OCI-LY7 (cell line): ENCODE data around the gene DNASE2. TPM values are rescaled to one million over a fixed set of nuclear protein-coding genes. Genes with fewer than 3 reads are reported as not detected.

Experiments used
- BruUV-seq: library from RNA; stranded (reverse); fragments of 400-500 nt; replicated peaks from 2 replicates; lab custom pipeline; 2021; lab: Mats Ljungman, UMichigan
- CTCF ChIA-PET: fragments of 300-600 bp; sonication (Branson Sonifier 250); formaldehyde crosslinking; loops from one replicate; lab custom pipeline; 2022; ENCODE audit warnings: antibody characterized with exemption; ENCODE audit not compliant: unreplicated experiment; lab: Charles Lee
- POLR2A ChIA-PET: fragments of 300-600 bp; sonication (Branson Sonifier 250); formaldehyde crosslinking; loops from one replicate; lab custom pipeline; 2022; ENCODE audit warnings: antibody characterized with exemption; lab: Charles Lee
- DNase-seq: peaks from one replicate; pipeline ENCODE4 v3.0.0-alpha.2; 2015; ENCODE audit warnings: low spot score
- H2AFZ ChIP-seq: fragments of 200-600 bp; sonication (generic), shearing (Covaris generic); 2 replicates; pipeline ENCODE4 v1.6.1; 2014; ENCODE audit warnings: mild to moderate bottlenecking, antibody characterized with exemption, low read length, moderate library complexity
- H3K27ac ChIP-seq: fragments of 200-600 bp; sonication (generic); 2 replicates; pipeline ENCODE4 v1.5.1; 2014; ENCODE audit warnings: mixed run types, low read depth, mild to moderate bottlenecking, moderate library complexity, low read length, inconsistent platforms; ENCODE audit not compliant: poor library complexity, severe bottlenecking
- H3K36me3 ChIP-seq: fragments of 200-600 bp; sonication (generic); 2 replicates; pipeline ENCODE4 v1.6.1; 2014; ENCODE audit warnings: mild to moderate bottlenecking, antibody characterized with exemption, low read length, moderate library complexity, mixed read lengths; ENCODE audit not compliant: insufficient read depth
- H3K4me1 ChIP-seq: fragments of 200-600 bp; sonication (generic); 2 replicates; pipeline ENCODE4 v1.5.1; 2014; ENCODE audit warnings: mild to moderate bottlenecking, low read length; ENCODE audit not compliant: insufficient read depth, poor library complexity, severe bottlenecking
- H3K4me2 ChIP-seq: fragments of 200-600 bp; sonication (generic); 2 replicates; pipeline ENCODE4 v1.6.1; 2014; ENCODE audit warnings: mild to moderate bottlenecking, low read length
- H3K4me3 ChIP-seq: fragments of 200-600 bp; sonication (generic); 2 replicates; pipeline ENCODE4 v1.5.1; 2014; ENCODE audit warnings: mild to moderate bottlenecking, low read depth, low read length; ENCODE audit not compliant: poor library complexity, severe bottlenecking
- H3K79me2 ChIP-seq: fragments of 200-600 bp; sonication (generic); 2 replicates; pipeline ENCODE4 v1.6.1; 2016; ENCODE audit warnings: low read depth, mild to moderate bottlenecking, low read length, moderate library complexity, mixed read lengths; ENCODE audit not compliant: insufficient read depth
- H3K9me2 ChIP-seq: fragments of 200-600 bp; sonication (generic); 2 replicates; pipeline ENCODE4 v1.6.1; 2016; ENCODE audit warnings: mild to moderate bottlenecking, low read length, mixed read lengths; ENCODE audit not compliant: insufficient read depth
- H3K9me3 ChIP-seq: fragments of 200-600 bp; sonication (generic); 2 replicates; pipeline ENCODE4 v1.6.1; 2014; ENCODE audit warnings: mild to moderate bottlenecking, mixed run types, low read length, mixed read lengths
- H4K20me1 ChIP-seq: fragments of 200-600 bp; sonication (generic); 2 replicates; pipeline ENCODE4 v1.6.1; 2014; ENCODE audit warnings: mild to moderate bottlenecking, antibody characterized with exemption, low read length, moderate library complexity, mixed read lengths; ENCODE audit not compliant: insufficient read depth
- EZH2phosphoT487 ChIP-seq: fragments of 200-600 bp; sonication (generic); IDR thresholded peaks from 2 replicates; pipeline ENCODE4 v1.6.1; 2018; ENCODE audit warnings: low read depth, borderline replicate concordance, mild to moderate bottlenecking, mixed run types, antibody characterized with exemption, low read length, moderate library complexity, mixed read lengths
- intact Hi-C: fragments of 100-400 bp; cut with micrococcal nuclease; formaldehyde crosslinking; loops from one replicate; pipeline ENCODE4 v1.10.0; 2022; ENCODE audit not compliant: unreplicated experiment
- total RNA-seq, 2 experiments: library from RNA; depleted of rRNA in 1 of 2; stranded (reverse); fragments of >200 nt in 1 of 2; shearing (Covaris generic) in 1 of 2; gene quantifications; 2 replicates each; pipeline ENCODE4 v1.2.3, GENCODE V29; 2014 to 2022
- TF ChIP-seq, protein P1 (sequence below): fragments of 200-600 bp; sonication (generic); conservative IDR thresholded peaks from 2 replicates; pipeline ENCODE4 v1.5.1; 2014; ENCODE audit warnings: mild to moderate bottlenecking, antibody characterized with exemption, low read length, moderate library complexity, mixed read lengths

DNASE2 gene
- total RNA-seq, 2 experiments from 2014 or later = 32.4 to 33.7 TPM

DNA sequence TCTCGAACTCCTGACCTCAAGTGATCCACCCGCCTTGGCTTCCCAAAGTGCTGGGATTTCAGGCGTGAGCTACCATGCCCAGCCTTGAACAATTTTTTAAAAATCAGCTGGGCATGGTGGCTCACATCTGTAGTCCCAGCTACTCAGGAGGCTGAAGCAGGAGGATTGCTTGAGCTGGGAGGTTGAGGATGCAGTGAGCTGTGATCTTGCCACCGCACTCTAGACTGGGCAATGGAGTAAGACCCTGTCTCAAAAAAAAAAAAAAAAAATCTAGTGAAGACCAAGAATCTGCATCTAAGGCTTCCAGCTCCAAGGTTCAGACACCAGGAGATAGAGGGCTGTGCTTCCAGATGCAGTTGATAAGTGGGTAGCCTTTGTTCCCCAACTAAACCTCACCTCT is 17.1 kb downstream of the DNASE2 start:
- no peaks in the 10 kb centered on the region for H4K20me1 ChIP-seq
- no peak for TF ChIP-seq EZH2phosphoT487
- TF ChIP-seq, protein P1, sequence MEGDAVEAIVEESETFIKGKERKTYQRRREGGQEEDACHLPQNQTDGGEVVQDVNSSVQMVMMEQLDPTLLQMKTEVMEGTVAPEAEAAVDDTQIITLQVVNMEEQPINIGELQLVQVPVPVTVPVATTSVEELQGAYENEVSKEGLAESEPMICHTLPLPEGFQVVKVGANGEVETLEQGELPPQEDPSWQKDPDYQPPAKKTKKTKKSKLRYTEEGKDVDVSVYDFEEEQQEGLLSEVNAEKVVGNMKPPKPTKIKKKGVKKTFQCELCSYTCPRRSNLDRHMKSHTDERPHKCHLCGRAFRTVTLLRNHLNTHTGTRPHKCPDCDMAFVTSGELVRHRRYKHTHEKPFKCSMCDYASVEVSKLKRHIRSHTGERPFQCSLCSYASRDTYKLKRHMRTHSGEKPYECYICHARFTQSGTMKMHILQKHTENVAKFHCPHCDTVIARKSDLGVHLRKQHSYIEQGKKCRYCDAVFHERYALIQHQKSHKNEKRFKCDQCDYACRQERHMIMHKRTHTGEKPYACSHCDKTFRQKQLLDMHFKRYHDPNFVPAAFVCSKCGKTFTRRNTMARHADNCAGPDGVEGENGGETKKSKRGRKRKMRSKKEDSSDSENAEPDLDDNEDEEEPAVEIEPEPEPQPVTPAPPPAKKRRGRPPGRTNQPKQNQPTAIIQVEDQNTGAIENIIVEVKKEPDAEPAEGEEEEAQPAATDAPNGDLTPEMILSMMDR = no peak
- no peaks in the 10 kb centered on the region for H3K9me2 ChIP-seq
- no peak overlapping the region for H3K4me3 ChIP-seq
- H3K4me1 ChIP-seq = peaks cover 14% of the 10 kb centered on the region
- no peak overlapping the region for H3K27ac ChIP-seq
- H3K79me2 ChIP-seq = no peaks in the 10 kb centered on the region
- no peak overlapping the region for H3K4me2 ChIP-seq
- DNase-seq = no peak
- ChIA-PET CTCF (no interaction called here), POLR2A (interaction anchor here (1.8 kb wide), 1 partner anchor 17 kb away, joined by 4 read pairs; the partner anchor contains the start of gene DNASE2)
- no peaks in the 10 kb centered on the region for H3K36me3 ChIP-seq
- no peaks in the 10 kb centered on the region for H3K9me3 ChIP-seq
- no TSS peak for BruUV-seq
- intact Hi-C loops = no loop called here
- H2AFZ ChIP-seq = no peak overlapping the region

DNA sequence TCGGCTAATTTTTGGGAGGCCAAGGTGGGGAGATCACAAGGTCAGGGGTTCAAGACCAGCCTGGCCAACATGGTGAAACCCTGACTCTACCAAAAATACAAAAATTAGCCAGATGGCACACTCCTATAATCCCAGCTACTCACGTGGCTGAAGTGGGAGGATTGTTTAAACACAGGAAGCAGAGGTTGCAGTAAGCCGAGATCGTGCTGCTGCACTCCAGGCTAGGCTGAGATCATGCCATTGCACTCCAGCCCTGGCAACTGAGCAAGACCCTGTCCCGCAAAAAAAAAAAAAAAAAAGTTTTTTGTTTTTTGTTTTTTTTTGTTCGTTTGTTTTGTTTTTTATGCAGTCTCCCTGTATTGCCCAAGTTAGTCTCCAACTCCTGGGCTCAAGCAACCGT is 21.7 kb downstream of the DNASE2 start:
- no peak for TF ChIP-seq EZH2phosphoT487
- TF ChIP-seq, protein P1 = no peak
- Histone ChIP-seq H3K9me3 (no peaks in the 10 kb centered on the region), H3K4me2 (no peak overlapping the region), H3K9me2 (no peaks in the 10 kb centered on the region), H3K36me3 (peaks cover 8% of the 10 kb centered on the region; the same call in 1 of the 2 replicates), H3K27ac (no peak overlapping the region), H2AFZ (no peak overlapping the region), H4K20me1 (no peaks in the 10 kb centered on the region), H3K79me2 (no peaks in the 10 kb centered on the region), H3K4me3 (no peak overlapping the region), H3K4me1 (no peaks in the 10 kb centered on the region)
- ChIA-PET CTCF (no interaction called here), POLR2A (no interaction called here)
- no TSS peak for BruUV-seq
- intact Hi-C loops = no loop called here
- no peak for DNase-seq

- Histone ChIP-seq H3K9me3 (no peaks in the 10 kb centered on the region), H4K20me1 (no peaks in the 10 kb centered on the region), H3K27ac (no peak overlapping the region), H3K36me3 (peaks cover 12% of the 10 kb centered on the region; the same call in 1 of the 2 replicates), H3K9me2 (no peaks in the 10 kb centered on the region), H3K4me3 (no peak overlapping the region), H2AFZ (no peak overlapping the region), H3K79me2 (no peaks in the 10 kb centered on the region), H3K4me2 (no peak overlapping the region), H3K4me1 (no peaks in the 10 kb centered on the region)
- ChIA-PET POLR2A (no interaction called here), CTCF (no interaction called here)
- BruUV-seq = no TSS peak
- DNase-seq = no peak
- intact Hi-C loops = no loop called here
- TF ChIP-seq EZH2phosphoT487 = no peak
- TF ChIP-seq, protein P1 = no peak
Observed at GRCh38 chr19:12858041-12858928, 23.0 kb downstream of the DNASE2 start.
